ENCODE measurements around the gene TLK1.

Gene TLK1

DNA sequence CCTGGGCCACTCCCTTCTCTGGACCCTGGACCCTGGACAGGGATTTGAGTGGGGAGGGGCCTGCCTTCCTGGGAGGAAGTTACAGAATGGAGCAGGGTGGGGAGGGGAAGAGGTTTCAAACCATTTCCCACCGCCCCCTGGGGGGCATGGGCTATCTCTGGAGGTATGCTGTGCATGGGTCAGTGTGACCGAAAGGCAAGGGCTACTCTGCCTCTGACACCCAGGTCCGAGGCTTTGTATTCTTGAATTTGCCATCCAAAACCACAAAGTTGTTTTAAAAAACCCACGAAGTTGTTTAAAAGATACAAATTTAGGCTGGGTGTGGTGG is 184.8 kb downstream of the TLK1 start:
- H3K4me1 ChIP-seq (ENCODE audit: control insufficient read depth, insufficient read depth, low read length, poor library complexity, severe bottlenecking), result no peaks in the 10 kb centered on the region
- no peaks in the 10 kb centered on the region for H3K36me3 ChIP-seq (ENCODE audit: control insufficient read depth, insufficient read depth, low read length)
- H3K27ac ChIP-seq (ENCODE audit: low read depth, low read length, severe bottlenecking), result no peak overlapping the region
- H3K4me3 ChIP-seq (ENCODE audit: extremely low read depth, insufficient read depth, low read length, poor library complexity, severe bottlenecking), result no peak overlapping the region
- no peaks in the 10 kb centered on the region for H3K9me3 ChIP-seq (ENCODE audit: control insufficient read depth, low read length)
- 100% methylated on average over 2 to 3 of the region's 4 CpGs for WGBS, 2 experiments (ENCODE audit: insufficient coverage in 2 of 2)

DNA sequence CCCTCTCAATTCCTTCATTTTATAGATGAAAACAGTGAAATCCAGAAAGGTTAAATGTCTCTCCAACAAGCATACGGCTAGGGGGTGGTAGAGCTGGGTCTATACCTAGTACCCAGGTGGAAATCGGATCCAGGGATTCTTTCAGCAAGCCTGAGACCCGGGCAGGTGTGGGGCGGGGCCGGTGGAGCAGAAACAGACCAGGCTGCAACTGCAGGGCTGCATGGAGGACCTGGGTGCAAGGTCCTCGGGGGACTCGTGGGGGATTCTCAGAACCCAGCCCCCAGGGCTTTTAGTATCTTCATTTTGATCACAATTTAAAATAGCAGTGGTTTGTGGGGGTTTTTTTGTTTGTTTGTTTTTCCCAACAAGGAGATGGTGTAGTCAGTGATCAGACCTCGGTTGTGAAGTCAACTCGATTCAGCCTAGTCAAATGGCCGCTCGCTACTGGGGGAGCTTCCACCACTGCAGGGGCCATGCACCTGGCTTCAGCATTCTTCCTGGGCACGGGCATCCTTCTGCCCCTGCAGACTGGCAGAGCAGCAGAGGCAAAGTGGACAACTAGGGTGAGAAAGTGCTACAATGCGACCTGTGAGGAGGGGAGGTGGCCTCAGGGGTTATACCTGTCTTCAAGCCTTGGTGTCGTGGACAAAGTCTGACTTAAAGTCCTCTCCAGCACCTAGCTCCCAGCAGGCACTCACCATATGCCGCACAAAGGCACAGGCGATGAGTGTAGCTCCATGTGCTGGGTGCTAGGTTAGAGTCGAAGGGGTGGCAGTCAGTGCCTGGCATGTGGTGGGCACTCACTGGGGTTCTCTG is 185.4 kb downstream of the TLK1 start:
- Histone ChIP-seq H3K9me3 (ENCODE audit: control insufficient read depth, low read length) (no peaks in the 10 kb centered on the region), H3K27ac (ENCODE audit: low read depth, low read length, severe bottlenecking) (no peak overlapping the region), H3K4me1 (ENCODE audit: control insufficient read depth, insufficient read depth, low read length, poor library complexity, severe bottlenecking) (no peaks in the 10 kb centered on the region), H3K36me3 (ENCODE audit: control insufficient read depth, insufficient read depth, low read length) (no peaks in the 10 kb centered on the region), H3K4me3 (ENCODE audit: extremely low read depth, insufficient read depth, low read length, poor library complexity, severe bottlenecking) (no peak overlapping the region)
- WGBS, 2 experiments (ENCODE audit: insufficient coverage in 2 of 2), result 89 to 93% methylated on average over 15 to 16 of the region's 17 CpGs

DNA sequence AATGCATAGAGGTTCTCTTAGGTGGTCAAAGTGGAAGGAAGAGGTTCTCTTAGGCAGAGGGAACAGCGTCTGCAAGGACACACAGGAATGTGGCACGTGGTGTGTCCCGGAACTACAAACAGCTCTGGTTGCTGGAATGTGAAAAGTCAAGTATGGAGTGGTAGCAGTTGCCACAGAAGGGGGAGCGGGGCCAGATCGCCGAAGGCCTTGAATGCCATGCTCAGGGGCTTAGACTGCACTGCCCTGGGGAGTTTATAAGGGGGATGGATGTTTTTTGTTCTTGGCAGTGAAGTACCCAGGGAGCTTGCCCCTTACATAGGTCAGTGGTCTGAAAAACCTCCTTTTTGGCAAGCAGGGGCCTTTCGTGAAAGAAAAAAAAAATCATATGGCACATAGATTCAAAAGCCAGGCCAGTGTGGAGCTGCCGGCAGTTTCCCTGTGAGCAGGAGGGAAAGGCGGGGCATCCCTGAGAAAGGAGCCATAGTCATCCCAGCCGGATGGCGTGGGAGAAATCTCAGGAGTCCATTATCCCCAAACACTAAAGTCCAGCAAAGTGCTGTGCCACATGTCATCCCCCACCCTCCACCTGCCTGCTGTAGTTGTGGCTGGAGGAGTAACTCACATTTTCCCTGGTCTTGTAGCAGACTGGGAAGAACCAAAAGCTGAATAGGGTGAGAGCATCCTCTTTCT is 186.2 kb downstream of the TLK1 start:
- Histone ChIP-seq H3K36me3 (ENCODE audit: control insufficient read depth, insufficient read depth, low read length) (peaks cover 1% of the 10 kb centered on the region), H3K9me3 (ENCODE audit: control insufficient read depth, low read length) (no peaks in the 10 kb centered on the region), H3K4me3 (ENCODE audit: extremely low read depth, insufficient read depth, low read length, poor library complexity, severe bottlenecking) (no peak overlapping the region), H3K4me1 (ENCODE audit: control insufficient read depth, insufficient read depth, low read length, poor library complexity, severe bottlenecking) (no peaks in the 10 kb centered on the region), H3K27ac (ENCODE audit: low read depth, low read length, severe bottlenecking) (no peak overlapping the region)
- WGBS, 2 experiments (ENCODE audit: insufficient coverage in 2 of 2), result 80 to 89% methylated on average over 5 to 9 of the region's 11 CpGs

DNA sequence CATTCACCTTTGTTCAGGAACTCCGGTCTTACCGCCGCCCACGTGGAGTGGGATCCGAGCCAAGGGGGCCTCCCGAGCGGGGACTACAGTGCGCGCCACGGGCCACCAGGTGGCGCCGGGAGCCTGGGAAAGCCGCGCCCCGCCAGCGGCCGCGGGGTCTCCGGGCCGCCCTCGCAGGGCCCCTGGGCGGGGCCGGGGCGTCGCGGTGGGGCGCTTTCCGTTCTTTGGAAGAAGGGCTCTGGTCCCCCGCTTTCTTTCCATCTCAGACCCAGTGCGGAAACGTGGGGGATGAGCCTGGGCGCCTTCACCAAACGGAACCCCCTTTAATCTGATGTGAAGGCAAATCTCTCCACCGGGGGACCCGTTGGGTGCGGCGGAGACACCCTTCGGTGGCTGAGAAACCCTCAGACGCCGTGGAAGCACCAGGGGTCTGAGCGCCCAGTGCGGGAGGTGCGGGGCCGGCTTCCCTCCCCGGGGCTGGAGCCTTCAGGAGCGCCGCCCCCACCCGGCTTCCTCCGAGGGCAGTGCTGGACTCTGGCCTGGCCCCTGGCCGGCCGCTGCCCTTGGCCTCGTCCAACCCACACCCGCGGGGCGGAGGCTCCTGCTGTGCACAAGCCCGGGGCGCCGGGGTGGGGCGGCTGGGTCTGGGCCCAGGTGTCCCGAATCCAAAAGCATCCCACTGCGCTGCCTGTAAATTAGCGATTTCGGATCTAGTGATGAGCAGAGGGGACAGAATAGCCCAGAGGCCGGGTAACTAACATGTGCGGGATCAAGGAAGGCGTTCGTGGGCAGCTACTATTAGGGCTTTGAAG is 187.0 kb downstream of the TLK1 start:
- Histone ChIP-seq H3K4me1 (ENCODE audit: control insufficient read depth, insufficient read depth, low read length, poor library complexity, severe bottlenecking) (no peaks in the 10 kb centered on the region), H3K4me3 (ENCODE audit: extremely low read depth, insufficient read depth, low read length, poor library complexity, severe bottlenecking) (peak overlapping the region; percentile 28), H3K36me3 (ENCODE audit: control insufficient read depth, insufficient read depth, low read length) (peaks cover 8% of the 10 kb centered on the region), H3K27ac (ENCODE audit: low read depth, low read length, severe bottlenecking) (peak overlapping the region; percentile 49), H3K9me3 (ENCODE audit: control insufficient read depth, low read length) (no peaks in the 10 kb centered on the region)
- WGBS, 2 experiments (ENCODE audit: insufficient coverage in 2 of 2), result 33 to 62% methylated on average over 44 to 50 of the region's 67 CpGs

DNA sequence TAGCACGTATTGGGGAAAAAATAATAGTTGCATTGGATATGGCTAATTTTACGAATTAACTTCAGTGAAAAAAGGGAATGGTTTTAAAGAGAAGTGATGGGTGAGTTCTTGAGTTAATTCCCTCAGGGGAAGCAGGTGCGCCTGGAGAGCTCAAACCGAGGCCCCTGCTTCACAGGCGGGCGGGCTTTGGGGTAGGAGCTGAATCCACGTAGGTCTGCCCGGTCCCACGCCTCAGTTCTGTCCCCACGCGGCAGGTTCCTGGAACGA is 187.5 kb downstream of the TLK1 start:
- 29 to 45% methylated on average over 7 of the region's 12 CpGs for WGBS, 2 experiments (ENCODE audit: insufficient coverage in 2 of 2)
- Histone ChIP-seq H3K27ac (ENCODE audit: low read depth, low read length, severe bottlenecking) (no peak overlapping the region), H3K4me3 (ENCODE audit: extremely low read depth, insufficient read depth, low read length, poor library complexity, severe bottlenecking) (no peak overlapping the region), H3K36me3 (ENCODE audit: control insufficient read depth, insufficient read depth, low read length) (peaks cover 11% of the 10 kb centered on the region), H3K9me3 (ENCODE audit: control insufficient read depth, low read length) (no peaks in the 10 kb centered on the region), H3K4me1 (ENCODE audit: control insufficient read depth, insufficient read depth, low read length, poor library complexity, severe bottlenecking) (no peaks in the 10 kb centered on the region)

DNA sequence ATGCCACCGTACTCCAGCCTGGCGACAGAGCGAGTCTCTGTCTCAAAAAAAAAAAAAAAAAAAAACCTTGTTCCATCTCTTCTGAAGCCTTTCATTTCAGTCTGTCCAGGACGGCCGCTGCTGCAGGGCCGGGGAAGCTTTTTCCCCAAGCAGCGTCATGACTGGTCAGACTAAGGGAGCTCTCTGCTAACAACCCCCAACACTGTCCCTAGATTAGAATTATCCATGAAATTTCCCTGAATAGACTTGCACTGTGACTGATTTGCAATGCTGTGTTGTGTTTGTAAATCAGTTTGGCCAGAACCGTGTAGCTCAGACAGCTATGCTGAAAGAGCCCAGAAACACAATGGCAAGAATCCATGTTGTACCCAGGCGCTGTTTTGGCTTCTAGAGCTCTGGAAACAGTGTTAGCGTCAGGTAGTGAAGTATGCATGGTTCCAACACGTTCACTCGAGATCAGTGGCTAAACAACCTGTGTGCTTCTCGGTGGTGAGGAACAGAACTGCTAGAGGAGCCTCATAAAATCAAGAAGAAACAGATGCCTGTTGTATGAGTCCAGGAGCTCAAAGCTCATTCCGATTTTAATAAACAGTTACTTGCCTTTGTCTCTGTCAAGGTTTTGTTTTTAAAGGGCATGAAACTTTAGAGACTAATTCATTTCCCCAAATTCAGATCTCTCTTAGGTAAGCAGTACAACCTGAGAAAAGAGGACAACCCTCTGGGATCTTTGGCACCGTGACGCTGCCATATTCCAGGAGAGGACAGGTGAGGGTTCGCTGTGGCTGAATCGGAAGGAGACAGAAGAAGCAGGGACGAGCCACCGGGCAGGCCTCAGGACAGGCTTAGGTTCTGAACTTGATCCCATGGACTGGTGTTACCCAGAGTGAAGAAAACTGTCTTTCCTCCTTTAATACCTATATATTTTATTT is 188.1 kb downstream of the TLK1 start:
- 89 to 91% methylated on average over 14 of the region's 20 CpGs for WGBS, 2 experiments (ENCODE audit: insufficient coverage in 2 of 2)
- Histone ChIP-seq H3K4me1 (ENCODE audit: control insufficient read depth, insufficient read depth, low read length, poor library complexity, severe bottlenecking) (no peaks in the 10 kb centered on the region), H3K36me3 (ENCODE audit: control insufficient read depth, insufficient read depth, low read length) (peaks cover 17% of the 10 kb centered on the region), H3K4me3 (ENCODE audit: extremely low read depth, insufficient read depth, low read length, poor library complexity, severe bottlenecking) (no peak overlapping the region), H3K9me3 (ENCODE audit: control insufficient read depth, low read length) (no peaks in the 10 kb centered on the region), H3K27ac (ENCODE audit: low read depth, low read length, severe bottlenecking) (no peak overlapping the region)

GRCh38 chr2:170971071-170971470 is 189.6 kb downstream of the TLK1 start:
- 67 to 93% methylated on average over 1 to 2 of the region's 3 CpGs for WGBS, 2 experiments (ENCODE audit: insufficient coverage in 2 of 2)
- H3K9me3 ChIP-seq (ENCODE audit: control insufficient read depth, low read length), result no peaks in the 10 kb centered on the region

GRCh38 chr2:170969872-170970496 is 190.7 kb downstream of the TLK1 start:
- H3K4me3 ChIP-seq (ENCODE audit: extremely low read depth, insufficient read depth, low read length, poor library complexity, severe bottlenecking), result no peak overlapping the region
- H3K4me1 ChIP-seq (ENCODE audit: control insufficient read depth, insufficient read depth, low read length, poor library complexity, severe bottlenecking), result peaks cover 4% of the 10 kb centered on the region
- peaks cover 40% of the 10 kb centered on the region for H3K36me3 ChIP-seq (ENCODE audit: control insufficient read depth, insufficient read depth, low read length)
- no peak overlapping the region for H3K27ac ChIP-seq (ENCODE audit: low read depth, low read length, severe bottlenecking)
- 89 to 92% methylated on average over 7 to 8 of the region's 10 CpGs for WGBS, 2 experiments (ENCODE audit: insufficient coverage in 2 of 2)
- H3K9me3 ChIP-seq (ENCODE audit: control insufficient read depth, low read length), result no peaks in the 10 kb centered on the region

More at GRCh38 chr2:170971071-170971470, 189.6 kb downstream of the TLK1 start:
- H3K36me3 ChIP-seq (ENCODE audit: control insufficient read depth, insufficient read depth, low read length), result peaks cover 29% of the 10 kb centered on the region
- H3K27ac ChIP-seq (ENCODE audit: low read depth, low read length, severe bottlenecking), result no peak overlapping the region
- no peaks in the 10 kb centered on the region for H3K4me1 ChIP-seq (ENCODE audit: control insufficient read depth, insufficient read depth, low read length, poor library complexity, severe bottlenecking)
- H3K4me3 ChIP-seq (ENCODE audit: extremely low read depth, insufficient read depth, low read length, poor library complexity, severe bottlenecking), result no peak overlapping the region

DNA sequence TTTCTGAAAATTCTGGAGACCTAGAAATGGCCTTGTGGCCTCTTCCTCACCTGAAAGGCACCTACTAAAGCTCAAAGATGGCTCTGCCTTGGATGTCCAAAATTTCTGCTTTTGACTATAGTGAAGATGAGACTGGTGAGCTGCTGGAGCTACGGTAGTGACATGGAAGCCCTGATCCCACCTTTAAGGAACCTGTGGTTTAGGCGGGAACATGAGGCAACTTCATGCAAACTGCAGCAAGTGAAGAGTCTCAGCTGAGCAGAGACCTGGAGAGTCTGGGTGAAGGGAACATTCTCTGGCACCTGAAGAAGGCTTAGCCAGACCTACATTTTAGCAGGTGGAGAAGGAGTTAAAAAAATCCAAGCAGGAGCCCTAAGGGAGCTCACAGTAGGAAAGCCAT is 191.7 kb downstream of the TLK1 start:
- peaks cover 50% of the 10 kb centered on the region for H3K36me3 ChIP-seq (ENCODE audit: control insufficient read depth, insufficient read depth, low read length)
- WGBS, 2 experiments (ENCODE audit: insufficient coverage in 2 of 2), result 93 to 100% methylated on average over 2 of the region's 2 CpGs

More for the DNA sequence above, 191.7 kb downstream of the TLK1 start:
- no peak overlapping the region for H3K4me3 ChIP-seq (ENCODE audit: extremely low read depth, insufficient read depth, low read length, poor library complexity, severe bottlenecking)
- no peak overlapping the region for H3K27ac ChIP-seq (ENCODE audit: low read depth, low read length, severe bottlenecking)
- no peaks in the 10 kb centered on the region for H3K9me3 ChIP-seq (ENCODE audit: control insufficient read depth, low read length)
- H3K4me1 ChIP-seq (ENCODE audit: control insufficient read depth, insufficient read depth, low read length, poor library complexity, severe bottlenecking), result peaks cover 5% of the 10 kb centered on the region

Data from mesodermal cell (in vitro differentiated cells).